B cell (primary cell): ENCODE results near the gene CD34. TPM values are rescaled to one million over a fixed set of nuclear protein-coding genes. Genes with fewer than 3 reads are reported as not detected.
"Not testable (repeated sequence)": the region's sequence is repeated elsewhere in the genome, so short reads cannot be mapped to it uniquely, and the experiment has no call there.

Experiments
- ATAC-seq: fragments of 200-7000 bp; cut with Tn5 transposase; one replicate; pipeline ENCODE4 v1.10.0; 2021; ENCODE audit warnings: low read depth, mild to moderate bottlenecking, moderate number of reproducible peaks, moderate library complexity
- CTCF ChIA-PET: fragments of 350-600 bp; sonication (Branson Sonifier 250); formaldehyde crosslinking; loops from one replicate; lab custom pipeline; 2021; ENCODE audit warnings: antibody characterized with exemption, inconsistent platforms; lab: Charles Lee
- POLR2A ChIA-PET: fragments of 350-600 bp; sonication (Branson Sonifier 250); formaldehyde crosslinking; loops from one replicate; lab custom pipeline; 2021; ENCODE audit warnings: antibody characterized with exemption; lab: Charles Lee
- DNase-seq: peaks from one replicate; pipeline ENCODE4 v3.0.0; 2013
- H2AFZ ChIP-seq: 2 replicates; pipeline ENCODE4 v1.6.1; 2012; ENCODE audit warnings: mild to moderate bottlenecking, low read depth, low read length; ENCODE audit not compliant: insufficient read depth, poor library complexity, severe bottlenecking
- H3K27ac ChIP-seq, 2 donors: 1 replicate in 1 of 2; 2 replicates in 1 of 2; pipeline ENCODE4 v1.5.1; 2012 to 2013; ENCODE audit warnings: low read length in 2 of 2, mild to moderate bottlenecking in 2 of 2, moderate library complexity in 1 of 2
- H3K27me3 ChIP-seq, 4 experiments: fragments of 200-600 bp in 1 of 4; sonication (generic) in 1 of 4; replicated peaks in 1 of 4; 1 replicate in 2 of 4; 2 replicates in 2 of 4; pipeline versions ENCODE4 v1.6.1 to v1.7.0; 2013 to 2016; ENCODE audit warnings: low read length in 3 of 4, mild to moderate bottlenecking in 2 of 4, mixed read lengths in 1 of 4, moderate library complexity in 1 of 4; ENCODE audit not compliant: insufficient read depth in 4 of 4, control insufficient read depth in 3 of 4; ENCODE audit errors: control extremely low read depth in 1 of 4
- H3K36me3 ChIP-seq, 2 experiments: replicated peaks in 1 of 2; 1 replicate in 1 of 2; 2 replicates in 1 of 2; pipeline versions ENCODE4 v1.6.1 to v1.7.1; 2013; ENCODE audit warnings: low read length in 1 of 2; ENCODE audit not compliant: insufficient read depth in 2 of 2, control insufficient read depth in 1 of 2; ENCODE audit errors: control extremely low read depth in 1 of 2, extremely low read depth in 1 of 2
- H3K4me1 ChIP-seq, 2 donors: fragments of 200-600 bp in 1 of 2; sonication (generic) in 1 of 2; 1 replicate in 1 of 2; 2 replicates in 1 of 2; pipeline versions ENCODE4 v1.5.1 to v1.6.1; 2013 to 2017; ENCODE audit warnings: low read length in 2 of 2; ENCODE audit not compliant: control insufficient read depth in 2 of 2, insufficient read depth in 2 of 2
- H3K4me2 ChIP-seq: replicated peaks from 2 replicates; pipeline ENCODE3; 2012; ENCODE audit warnings: mild to moderate bottlenecking, low read depth, low read length; ENCODE audit not compliant: poor library complexity, severe bottlenecking
- H3K4me3 ChIP-seq, 5 experiments: fragments of 200-600 bp in 1 of 5; sonication (generic) in 1 of 5; 1 replicate in 3 of 5; 2 replicates in 2 of 5; pipeline versions ENCODE4 v1.5.1 to v1.7.0; 2011 to 2016; ENCODE audit warnings: low read length in 4 of 5, mild to moderate bottlenecking in 4 of 5, low read depth in 2 of 5, control low read depth in 1 of 5, moderate library complexity in 1 of 5; ENCODE audit not compliant: insufficient read depth in 1 of 5; ENCODE audit errors: control extremely low read depth in 1 of 5, extremely low read depth in 1 of 5
- H3K79me2 ChIP-seq: fragments of 200-600 bp; sonication (generic); one replicate; pipeline ENCODE4 v1.6.0; 2016; ENCODE audit warnings: low read length; ENCODE audit not compliant: control insufficient read depth, insufficient read depth
- H3K9ac ChIP-seq: fragments of 200-600 bp; sonication (generic); 2 replicates; pipeline ENCODE4 v1.6.1; 2017; ENCODE audit warnings: mild to moderate bottlenecking, low read length, moderate library complexity
- H3K9me3 ChIP-seq, 3 donors: one replicate each; pipeline versions ENCODE4 v1.6.1 to v1.7.1; 2013; ENCODE audit warnings: low read length in 2 of 3; ENCODE audit not compliant: control insufficient read depth in 2 of 3, insufficient read depth in 1 of 3; ENCODE audit errors: control extremely low read depth in 1 of 3
- H4K20me1 ChIP-seq: 2 replicates; pipeline ENCODE4 v1.6.0; 2012; ENCODE audit warnings: mild to moderate bottlenecking, low read length; ENCODE audit not compliant: insufficient read depth, control insufficient read depth, poor library complexity, severe bottlenecking
- H3K27ac Mint-ChIP-seq: one replicate; pipeline ENCODE4 v1.8.0; 2021; ENCODE audit warnings: mixed read lengths
- H3K27me3 Mint-ChIP-seq: one replicate; pipeline ENCODE4 v1.8.0; 2021; ENCODE audit warnings: mixed read lengths
- H3K4me1 Mint-ChIP-seq: one replicate; pipeline ENCODE4 v1.8.0; 2021; ENCODE audit warnings: mixed read lengths
- H3K4me3 Mint-ChIP-seq: one replicate; pipeline ENCODE4 v1.8.0; 2021; ENCODE audit warnings: mixed read lengths
- H3K9me3 Mint-ChIP-seq: one replicate; pipeline ENCODE4 v1.8.0; 2022; ENCODE audit warnings: mixed read lengths; ENCODE audit not compliant: insufficient read depth
- CTCF ChIP-seq: fragments of 200-600 bp; IDR thresholded peaks from one replicate; pipeline ENCODE4 v1.8.0; 2022; ENCODE audit warnings: antibody characterized with exemption, mild to moderate bottlenecking
- EZH2 ChIP-seq: IDR thresholded peaks from 2 replicates; pipeline ENCODE4 v1.6.1; 2012; ENCODE audit warnings: borderline replicate concordance, low read depth, mild to moderate bottlenecking, moderate library complexity, low read length; ENCODE audit not compliant: insufficient read depth, poor library complexity, severe bottlenecking
- WGBS: methylation state at CpG from one replicate; pipeline ENCODE4 v1.1.5; 2013; ENCODE audit warnings: missing lambda C conversion rate; ENCODE audit not compliant: insufficient coverage; 5-methylcytosine and 5-hydroxymethylcytosine counted together
- intact Hi-C: fragments of 100-400 bp; cut with micrococcal nuclease; formaldehyde crosslinking; loops from one replicate; pipeline ENCODE4 v1.10.0; 2022
- polyA plus RNA-seq: library from polyadenylated mRNA; depleted of rRNA; stranded (reverse); fragments of >200 nt; gene quantifications from 2 replicates; pipeline ENCODE4 v1.2.3, GENCODE V29; 2012
- total RNA-seq, 2 donors: library from RNA; stranded (reverse); fragments of 120-200 nt in 1 of 2; gene quantifications; 1 replicate in 1 of 2; 2 replicates in 1 of 2; pipeline versions ENCODE4 v1.2.3 to v1.2.4, GENCODE V29; 2013 to 2022

CD34 gene
- total and polyA plus RNA-seq, 2 donors (not counting 1 experiment from before 2014, with no cell fraction given) = not detected

GRCh38 chr1:207933205-207933800, 22.4 kb upstream of the CD34 start:
- ATAC-seq = no peak
- H3K27me3 ChIP-seq = no peaks in the 10 kb centered on the region
- H3K9ac ChIP-seq = no peak overlapping the region
- DNase-seq = no peak
- CTCF ChIA-PET = no interaction called here
- Mint-ChIP-seq H3K27me3 (peaks cover 6% of the 10 kb centered on the region), H3K4me3 (no peak overlapping the region), H3K27ac (no peak overlapping the region), H3K4me1 (peaks cover 5% of the 10 kb centered on the region), H3K9me3 (no peaks in the 10 kb centered on the region)
- no peak overlapping the region for H3K27ac ChIP-seq
- H3K4me1 ChIP-seq = no peaks in the 10 kb centered on the region
- no peak overlapping the region for H2AFZ ChIP-seq
- no peak overlapping the region for H3K4me2 ChIP-seq
- peaks cover 4 to 9% (median 8%) of the 10 kb centered on the region in 3 donors for H3K9me3 ChIP-seq
- H3K79me2 ChIP-seq = no peaks in the 10 kb centered on the region
- no peak overlapping the region for H3K4me3 ChIP-seq
- intact Hi-C loops = no loop called here
- H3K36me3 ChIP-seq = no peaks in the 10 kb centered on the region
- TF ChIP-seq CTCF = no peak
- no peak for TF ChIP-seq EZH2
- WGBS = no CpG with 5 or more reads among the region's 4 CpGs
- H4K20me1 ChIP-seq = no peaks in the 10 kb centered on the region
- POLR2A ChIA-PET = no interaction called here

- DNase-seq = no peak
- no peaks in the 10 kb centered on the region for H3K9me3 ChIP-seq
- ChIA-PET POLR2A (no interaction called here), CTCF (interaction anchor here (1.8 kb wide), 1 partner anchor 42 kb away, joined by 4 read pairs; no protein-coding TSS in a partner anchor)
- ATAC-seq = no peak
- H3K27me3 ChIP-seq = peaks cover 0 to 7% (median 3%) of the 10 kb centered on the region in 4 experiments
- H3K4me2 ChIP-seq = no peak overlapping the region
- no peak overlapping the region for H3K9ac ChIP-seq
- WGBS = 100% methylated on average over 1 of the region's 1 CpG
- no peak overlapping the region for H3K4me3 ChIP-seq
- no peak overlapping the region for H2AFZ ChIP-seq
- H4K20me1 ChIP-seq = no peaks in the 10 kb centered on the region
- Mint-ChIP-seq H3K27ac (no peak overlapping the region), H3K4me1 (no peaks in the 10 kb centered on the region), H3K4me3 (no peak overlapping the region), H3K9me3 (no peaks in the 10 kb centered on the region), H3K27me3 (peaks cover 20% of the 10 kb centered on the region)
- no peaks in the 10 kb centered on the region for H3K36me3 ChIP-seq
- H3K27ac ChIP-seq = no peak overlapping the region
- no peaks in the 10 kb centered on the region for H3K4me1 ChIP-seq
- TF ChIP-seq CTCF (no peak), EZH2 (no peak)
- no peaks in the 10 kb centered on the region for H3K79me2 ChIP-seq
- intact Hi-C loops = no loop called here
These were observed 16.1 kb upstream of the CD34 start for GRCh38 chr1:207926984-207927383.

DNA sequence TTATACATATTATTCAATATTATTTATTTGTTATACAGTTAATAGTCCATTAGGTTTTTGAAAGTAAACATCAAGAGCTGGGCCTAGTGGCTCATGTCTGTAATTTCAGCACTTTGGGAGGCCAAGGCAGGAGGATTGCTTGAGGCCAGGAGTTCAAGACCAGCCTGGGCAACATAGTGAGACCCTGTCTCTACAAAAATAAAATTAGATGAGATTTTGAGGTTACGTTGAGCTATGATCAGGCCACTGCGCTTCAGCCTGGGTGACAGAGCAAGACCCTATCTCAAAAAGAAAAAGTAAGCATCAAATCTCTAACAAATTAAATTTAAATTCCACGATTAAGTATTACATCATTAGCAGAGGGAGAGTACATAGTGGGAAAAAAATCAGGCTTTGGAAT, 15.0 kb upstream of the CD34 start:
- H3K36me3 ChIP-seq, H3K27ac ChIP-seq, H3K4me1 Mint-ChIP-seq, H2AFZ ChIP-seq, H3K4me1 ChIP-seq, H3K4me3 ChIP-seq, H3K4me2 ChIP-seq, H3K27ac Mint-ChIP-seq, H4K20me1 ChIP-seq, H3K9me3 ChIP-seq, POLR2A ChIA-PET, ATAC-seq, intact Hi-C loops, H3K4me3 Mint-ChIP-seq, DNase-seq, H3K9me3 Mint-ChIP-seq, H3K79me2 ChIP-seq, H3K9ac ChIP-seq, H3K27me3 ChIP-seq: not testable (repeated sequence)
- peaks cover 27% of the 10 kb centered on the region for H3K27me3 Mint-ChIP-seq
- 100% methylated on average over 1 of the region's 3 CpGs for WGBS
- CTCF ChIA-PET = interaction anchor here (0.6 to 1.8 kb wide), 4 partner anchors 10 to 326 kb away, joined by 3 to 4 read pairs (median 3); no protein-coding TSS in a partner anchor
